HG02970 (cell line): Measurements from ENCODE around the gene RIC8B.
A peak's percentile ranks its signal among the peaks of the same experiment; 100 is the strongest.
"Not testable (repeated sequence)": the region's sequence is repeated elsewhere in the genome, so short reads cannot be mapped to it uniquely, and the experiment has no call there.

Experiments used
- ATAC-seq: cut with Tn5 transposase; IDR thresholded peaks from one replicate; pipeline ENCODE4 v1.9.1; 2021; ENCODE audit warnings: mild to moderate bottlenecking, moderate library complexity, moderate number of reproducible peaks; ENCODE audit not compliant: unreplicated experiment, low FRiP score

The RIC8B gene

GRCh38 chr12:106774005-106774807, at the start of gene RIC8B:
Gene RIC8B, plus strand, starts transcription at chr12:106774682. Its CDS starts 64 bp downstream, at chr12:106774746.
- ATAC-seq, result peak; percentile 88

- no peak for ATAC-seq
Observed at GRCh38 chr12:106724934-106725333, 49.5 kb upstream of the RIC8B start.

GRCh38 chr12:106726603-106727202, 47.8 kb upstream of the RIC8B start:
- ATAC-seq, result not testable (repeated sequence)

- ATAC-seq, result no peak
Observed at GRCh38 chr12:106729611-106730010, 44.9 kb upstream of the RIC8B start.

- ATAC-seq, result no peak
Observed at GRCh38 chr12:106732890-106733289, 41.6 kb upstream of the RIC8B start.

- ATAC-seq, result no peak
Observed at GRCh38 chr12:106733660-106734059, 40.8 kb upstream of the RIC8B start.

GRCh38 chr12:106736051-106736957, 38.2 kb upstream of the RIC8B start:
- no peak for ATAC-seq

- no peak for ATAC-seq
Observed at GRCh38 chr12:106739318-106739717, 35.2 kb upstream of the RIC8B start.

- no peak for ATAC-seq
Observed at GRCh38 chr12:106739815-106740530, 34.5 kb upstream of the RIC8B start.

GRCh38 chr12:106740818-106741217, 33.7 kb upstream of the RIC8B start:
- no peak for ATAC-seq

- no peak for ATAC-seq
Observed at GRCh38 chr12:106741247-106741646, 33.2 kb upstream of the RIC8B start.

- no peak for ATAC-seq
Observed at GRCh38 chr12:106743270-106743988, 31.1 kb upstream of the RIC8B start.

GRCh38 chr12:106744600-106744999, 29.9 kb upstream of the RIC8B start:
- ATAC-seq, result no peak

- no peak for ATAC-seq
Observed at GRCh38 chr12:106745181-106745745, 29.2 kb upstream of the RIC8B start.

GRCh38 chr12:106747973-106748436, 26.5 kb upstream of the RIC8B start:
- ATAC-seq, result no peak

- ATAC-seq, result no peak
Observed at GRCh38 chr12:106750524-106750923, 24.0 kb upstream of the RIC8B start.

GRCh38 chr12:106753526-106753925, 21.0 kb upstream of the RIC8B start:
- ATAC-seq, result peak; percentile 76

- no peak for ATAC-seq
Observed at GRCh38 chr12:106754331-106754730, 20.2 kb upstream of the RIC8B start.

GRCh38 chr12:106757623-106758348, 16.7 kb upstream of the RIC8B start:
- ATAC-seq, result no peak
